GM18868 (cell line): ENCODE measurements around the gene MFSD11.
"Not testable (repeated sequence)": the region's sequence is repeated elsewhere in the genome, so short reads cannot be mapped to it uniquely, and the experiment has no call there.

Source experiments
- ATAC-seq: cut with Tn5 transposase; IDR thresholded peaks from one replicate; pipeline ENCODE4 v1.9.1; 2021; ENCODE audit warnings: mild to moderate bottlenecking, moderate library complexity; ENCODE audit not compliant: unreplicated experiment

Gene MFSD11

DNA sequence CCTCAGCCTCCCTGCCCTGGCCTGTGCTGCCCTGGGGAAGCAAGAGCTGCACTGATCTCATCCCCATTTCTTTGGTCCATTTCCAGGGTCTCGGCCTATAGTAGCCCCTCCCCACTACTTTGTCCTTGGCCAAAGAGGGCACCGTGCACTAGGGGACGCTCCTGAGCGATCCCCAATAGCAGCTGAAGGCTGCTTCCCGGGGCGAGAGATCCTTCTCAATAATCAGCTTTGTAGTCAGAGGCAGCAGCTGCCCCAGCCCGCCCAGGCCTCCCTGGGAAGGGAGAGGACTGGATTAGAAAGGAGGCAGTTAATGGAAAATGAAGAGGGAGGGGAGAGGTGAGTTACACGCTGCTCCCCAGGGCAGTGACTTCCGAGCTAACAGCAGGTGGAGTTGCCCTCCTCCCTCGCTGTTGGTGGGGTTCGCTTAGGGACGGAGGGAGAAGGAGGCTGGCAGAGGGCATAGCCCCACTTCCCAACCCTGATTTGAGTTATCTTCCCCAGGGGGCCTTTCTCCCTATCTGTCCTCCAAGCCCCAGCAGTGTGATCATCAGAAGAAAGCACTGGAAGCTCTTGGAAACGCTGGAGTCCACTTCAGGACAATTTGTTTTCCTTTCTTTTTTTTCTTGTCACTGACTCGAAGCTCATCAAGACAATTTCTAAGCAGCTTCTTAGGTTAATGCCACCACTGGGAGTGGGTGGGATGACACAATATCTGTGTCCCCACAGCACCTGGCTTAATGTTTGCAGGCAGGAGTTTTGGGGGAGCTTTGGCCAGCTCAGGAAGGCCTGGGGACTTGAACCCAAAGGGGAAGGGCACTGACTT, 29.7 kb upstream of the MFSD11 start:
- no peak for ATAC-seq

DNA sequence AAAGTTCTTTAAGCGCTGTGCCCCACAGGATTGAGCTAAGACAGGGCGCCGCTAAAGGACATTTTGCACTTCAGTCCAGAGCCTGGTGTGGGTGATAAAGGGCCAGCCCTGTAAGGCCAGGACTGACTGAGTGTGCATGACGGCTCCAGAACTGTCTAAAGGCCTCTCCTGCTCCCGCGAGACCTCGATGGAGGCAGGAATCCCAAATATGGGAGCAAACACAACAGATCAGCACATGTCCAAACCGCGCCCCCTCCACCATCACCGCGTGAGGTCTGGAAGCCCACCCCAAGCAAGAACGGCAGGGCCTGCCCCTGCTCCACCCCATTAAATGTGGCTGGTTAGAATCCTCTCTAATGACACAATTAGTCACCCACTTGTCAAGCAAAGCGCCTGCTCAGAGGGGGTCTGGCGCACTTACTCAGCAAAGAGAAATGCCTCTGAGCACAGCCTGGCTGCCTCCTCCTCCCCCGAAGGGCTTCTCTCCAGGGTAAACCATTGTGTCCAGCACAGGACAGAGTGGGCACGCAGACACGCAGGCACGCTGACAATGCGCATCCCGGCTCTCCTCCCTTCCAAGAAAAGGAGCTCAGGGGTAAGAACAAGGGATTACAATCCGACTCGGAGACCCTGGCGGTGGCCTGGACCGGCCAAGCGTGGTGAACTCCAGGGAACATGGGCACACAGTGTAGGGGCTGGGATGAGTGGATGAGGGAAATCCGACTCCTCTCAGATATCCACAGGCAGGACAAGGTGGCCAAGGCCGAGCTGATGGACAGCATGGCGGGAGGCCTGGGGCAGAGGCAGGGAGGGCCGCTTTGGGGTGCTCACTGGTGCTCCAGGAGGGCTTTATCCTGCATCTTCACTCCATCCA, 28.6 kb upstream of the MFSD11 start:
- ATAC-seq: no peak

DNA sequence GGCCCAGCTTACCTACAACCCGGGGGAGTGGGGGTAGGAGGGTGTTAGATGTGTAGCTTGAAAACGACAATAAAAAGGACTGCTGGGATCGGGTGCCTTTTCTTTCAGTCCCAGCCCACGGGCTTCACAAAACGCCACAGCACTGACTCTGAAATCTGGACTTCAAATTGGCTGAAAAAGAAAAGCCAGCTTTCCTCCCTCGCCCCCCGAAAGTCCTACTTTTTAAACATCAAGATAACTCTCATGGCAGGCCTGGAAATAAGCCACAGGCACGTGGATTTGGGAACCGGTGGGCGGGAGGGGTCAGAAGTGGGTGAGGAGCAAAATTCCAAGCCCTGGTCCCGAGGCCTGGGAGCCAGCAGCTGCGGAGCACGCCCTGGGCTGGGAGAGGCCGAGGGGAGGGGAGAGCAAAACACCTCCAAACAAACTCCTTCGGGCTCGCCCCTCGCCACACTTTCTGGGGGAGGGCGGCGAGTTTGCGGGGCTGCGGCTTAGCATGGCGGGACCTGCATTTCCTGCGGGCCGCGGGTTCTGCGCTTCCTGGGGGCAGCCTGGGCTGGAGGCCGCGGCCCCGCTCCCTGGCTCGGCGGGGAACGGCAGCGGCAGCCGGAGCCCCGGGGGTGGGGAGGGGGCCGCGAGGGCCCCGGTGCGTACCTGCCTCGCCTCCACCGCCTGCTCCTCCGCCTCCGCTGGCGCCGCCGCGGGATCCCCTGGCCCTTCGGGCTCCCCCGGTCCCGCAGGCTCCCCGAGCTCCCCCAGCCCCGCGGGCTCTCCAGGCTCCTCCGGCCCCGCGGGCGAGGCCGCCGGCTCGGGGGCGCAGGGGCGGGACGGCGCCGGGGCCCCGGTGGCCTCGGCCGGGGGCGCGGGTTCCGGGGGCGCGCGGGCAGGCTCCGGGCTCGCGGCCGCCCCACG, 27.7 kb upstream of the MFSD11 start:
- ATAC-seq: not testable (repeated sequence)

DNA sequence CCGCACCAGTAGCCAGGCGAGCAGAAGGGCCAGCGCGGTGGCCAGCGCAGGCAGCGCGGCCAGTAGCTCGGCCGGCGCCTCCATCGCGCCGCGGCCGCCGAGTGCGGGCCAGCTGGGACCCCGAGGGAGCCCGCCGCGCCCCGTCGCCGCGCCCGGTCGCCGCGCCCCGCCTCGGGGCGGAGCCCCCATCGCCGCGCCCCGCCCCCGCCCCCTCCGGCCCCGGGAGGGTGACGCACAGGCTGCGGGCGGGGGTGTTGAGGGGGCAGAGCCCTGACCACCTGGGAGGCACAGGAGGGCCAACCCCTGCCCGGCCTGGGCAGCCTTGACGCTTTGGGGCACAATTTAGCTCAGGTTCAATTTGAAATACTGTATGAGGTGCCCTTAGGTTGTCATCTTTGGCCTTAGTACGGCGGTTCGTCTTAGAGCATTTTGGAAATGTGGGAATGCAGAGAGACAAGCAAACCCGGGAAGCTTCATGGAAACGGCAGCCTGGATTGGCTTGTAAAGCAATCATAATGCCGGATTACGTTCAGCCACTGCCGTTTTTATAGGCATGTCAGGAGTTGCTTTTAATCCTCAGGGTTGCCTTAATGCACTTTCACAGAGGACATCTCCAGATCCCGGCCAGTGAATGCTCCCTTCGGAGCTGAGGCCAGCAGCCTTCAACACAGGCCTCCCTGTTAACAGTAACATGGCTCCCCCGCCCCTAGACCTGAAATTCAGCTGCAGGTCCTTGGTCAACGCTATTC, 26.9 kb upstream of the MFSD11 start, which contains the start of gene MXRA7:
TSS of gene MXRA7 (minus strand) at position 103 of the 749 bp plus-strand sequence. CDS start at position 84, 19 bp downstream.
- peak; percentile 55 for ATAC-seq

DNA sequence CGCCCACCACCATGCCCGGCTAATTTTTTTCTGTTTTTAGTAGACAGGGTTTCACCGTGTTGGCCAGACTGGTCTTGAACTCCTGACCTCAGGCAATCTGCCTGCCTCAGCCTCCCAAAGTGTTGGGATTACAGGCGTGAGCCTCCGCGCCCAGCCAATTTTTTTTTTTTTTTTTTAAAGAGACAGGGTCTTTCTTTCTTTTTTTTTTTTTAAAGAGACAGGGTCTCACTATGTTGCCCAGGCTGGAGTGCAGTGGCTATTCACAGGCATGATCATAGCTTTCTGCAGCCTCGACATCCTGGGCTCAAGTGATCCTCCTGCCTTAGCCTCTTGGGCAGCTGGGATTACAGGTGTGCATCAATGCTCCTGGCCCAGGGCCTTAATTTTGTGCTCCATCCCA, 25.6 kb upstream of the MFSD11 start:
- not testable (repeated sequence) for ATAC-seq

DNA sequence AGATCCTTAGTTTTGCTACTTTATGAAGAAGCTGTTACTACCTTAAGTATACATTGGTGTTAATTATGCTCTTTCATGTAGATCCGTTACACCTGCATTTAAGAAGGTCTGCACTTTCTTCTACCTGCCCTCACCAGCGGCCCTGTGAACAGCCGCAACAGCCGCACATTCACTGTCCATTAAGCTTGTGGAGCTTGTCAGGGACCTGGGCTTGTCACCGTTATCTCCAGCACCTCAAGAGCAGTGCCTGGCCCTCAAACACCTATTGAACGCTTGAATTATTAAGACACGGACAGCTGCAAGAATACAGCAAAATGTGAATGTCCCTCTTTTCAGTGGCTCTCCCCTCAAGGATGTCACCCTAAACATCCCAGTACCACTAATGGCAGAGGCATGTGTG, 24.2 kb upstream of the MFSD11 start:
- ATAC-seq: no peak

DNA sequence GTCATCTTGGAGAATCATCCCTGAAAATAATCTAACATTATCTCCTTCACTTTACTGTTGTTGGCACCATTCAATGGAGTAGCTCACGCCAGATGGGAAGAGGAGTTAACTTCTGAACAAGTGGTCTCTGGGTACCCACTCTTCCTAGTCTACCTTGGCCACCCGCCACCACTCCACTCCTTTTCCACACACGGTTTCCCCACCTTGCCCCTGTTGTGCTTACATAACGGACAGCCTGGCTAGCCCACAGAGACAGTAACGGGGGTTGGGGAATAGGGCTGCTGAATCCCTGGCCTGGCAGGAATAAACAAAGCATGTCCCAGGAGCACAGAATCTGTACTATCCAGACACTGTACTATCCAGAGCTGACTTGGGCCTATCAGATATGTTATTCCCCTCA, 23.6 kb upstream of the MFSD11 start:
- no peak for ATAC-seq

DNA sequence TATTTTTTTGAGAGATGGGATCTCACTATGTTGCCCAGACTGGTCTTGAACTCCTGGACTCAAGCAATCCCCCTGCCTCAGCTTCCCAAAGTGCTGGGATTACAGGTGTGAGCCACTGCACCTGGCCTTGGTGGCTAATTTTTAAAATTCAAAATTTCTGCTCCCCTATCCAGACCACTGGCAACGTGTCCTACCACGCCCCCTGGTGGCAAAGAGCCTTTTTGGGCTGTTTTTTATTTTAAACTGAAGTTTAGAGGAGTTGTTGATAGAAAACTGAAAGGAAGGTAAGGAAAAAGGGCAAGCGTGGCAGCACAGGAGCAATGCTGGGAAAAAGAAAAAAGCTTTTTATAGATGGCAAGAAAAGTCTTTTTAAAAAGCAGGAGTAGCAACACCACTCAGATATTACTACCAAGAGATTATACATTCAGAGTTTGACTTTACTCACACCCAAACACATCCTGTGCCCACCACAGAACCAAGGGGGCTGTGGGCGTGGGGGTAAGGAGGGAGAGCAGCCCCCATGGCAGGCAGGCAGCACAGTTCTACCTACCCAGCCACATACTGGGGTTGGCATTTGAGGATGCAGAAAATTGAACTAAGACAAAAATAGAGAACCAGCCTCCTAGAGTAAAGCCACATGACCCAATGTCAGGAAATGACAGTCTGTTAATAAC, 23.0 kb upstream of the MFSD11 start:
- no peak for ATAC-seq

DNA sequence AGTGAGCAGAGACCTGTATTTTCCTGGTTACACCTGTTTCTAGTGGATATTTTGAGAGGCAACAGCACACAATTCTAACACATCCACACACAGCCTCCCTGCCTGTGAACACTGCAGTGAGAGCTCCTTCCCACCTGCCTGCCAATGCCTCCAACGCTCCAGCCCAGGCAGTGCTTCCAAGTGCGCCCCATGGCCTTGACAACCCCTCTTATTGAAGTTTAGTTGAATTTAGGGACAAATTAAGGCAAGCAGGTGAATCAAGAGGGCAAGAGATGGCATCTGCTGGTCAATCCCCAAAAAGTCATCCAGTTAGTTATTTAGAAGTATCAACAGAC, 22.5 kb upstream of the MFSD11 start:
- ATAC-seq: no peak

DNA sequence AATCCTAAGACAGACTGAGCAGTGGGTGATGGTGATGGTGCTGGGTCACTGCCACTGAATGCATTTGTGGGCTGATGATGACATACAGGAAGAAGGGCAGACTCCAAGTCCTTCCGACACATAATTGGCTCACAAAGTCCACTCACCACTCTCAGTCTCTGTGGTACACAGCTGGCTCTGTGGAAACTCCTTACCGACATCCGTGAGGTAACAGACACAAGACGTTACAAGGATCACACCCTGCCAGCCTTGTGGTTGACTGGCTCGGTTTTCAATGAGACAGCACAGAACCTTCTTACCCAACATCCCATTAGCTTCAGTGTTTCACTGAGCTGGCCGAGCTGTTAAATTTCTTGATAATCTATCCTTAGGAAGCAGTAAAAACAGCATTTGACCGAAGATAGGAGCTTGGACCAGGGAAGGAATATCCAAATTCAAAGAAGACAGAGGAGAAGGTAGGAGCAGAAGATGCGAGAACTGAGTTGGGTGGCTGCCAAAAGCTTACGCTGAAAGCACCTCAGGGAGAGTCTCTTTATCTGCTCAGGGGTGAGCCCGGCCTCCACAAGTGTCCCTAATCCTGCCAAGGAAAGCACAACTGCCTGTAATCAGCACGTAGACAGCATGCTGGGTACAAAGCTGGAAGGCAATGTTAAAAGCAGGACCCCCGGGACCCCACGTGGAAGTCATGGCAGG, 21.6 kb upstream of the MFSD11 start:
- no peak for ATAC-seq

DNA sequence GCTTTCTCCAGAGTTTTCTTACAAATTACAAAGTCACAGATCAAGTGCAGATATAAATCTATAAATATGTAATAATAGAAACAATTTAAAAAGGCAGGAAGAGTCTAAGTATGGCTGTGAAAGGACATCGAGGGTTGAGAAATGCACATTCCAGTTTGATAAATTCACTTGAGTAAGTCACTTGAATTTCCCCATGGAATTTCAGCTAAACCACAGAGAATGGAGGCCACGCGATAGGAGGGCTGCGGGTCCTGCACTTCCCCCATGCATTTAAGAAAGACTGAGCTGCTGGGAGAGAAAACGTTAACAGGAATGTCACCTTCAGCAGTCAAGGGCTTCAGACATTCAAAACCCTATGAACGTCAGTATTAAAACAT, 21.1 kb upstream of the MFSD11 start:
- no peak for ATAC-seq

DNA sequence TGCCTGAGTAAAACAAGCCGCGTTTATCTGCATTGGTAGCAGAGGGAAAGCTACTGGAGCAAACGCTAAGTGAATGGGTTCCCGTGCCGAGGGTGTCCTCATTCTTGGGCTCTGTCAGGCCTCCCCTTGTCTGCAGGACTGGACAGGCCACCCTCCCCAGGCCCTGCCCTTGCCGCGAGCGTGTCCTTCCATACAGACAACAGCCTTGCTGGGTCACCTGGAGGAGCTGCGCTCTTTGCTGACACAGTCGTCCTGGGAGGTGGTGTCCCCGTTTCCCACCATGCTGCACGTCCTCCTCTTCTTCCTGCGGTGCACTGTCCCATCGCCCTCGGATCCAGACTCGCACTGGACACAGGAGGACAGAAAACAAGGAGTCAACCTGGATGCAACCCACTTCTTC, 19.4 kb upstream of the MFSD11 start:
- ATAC-seq: no peak

DNA sequence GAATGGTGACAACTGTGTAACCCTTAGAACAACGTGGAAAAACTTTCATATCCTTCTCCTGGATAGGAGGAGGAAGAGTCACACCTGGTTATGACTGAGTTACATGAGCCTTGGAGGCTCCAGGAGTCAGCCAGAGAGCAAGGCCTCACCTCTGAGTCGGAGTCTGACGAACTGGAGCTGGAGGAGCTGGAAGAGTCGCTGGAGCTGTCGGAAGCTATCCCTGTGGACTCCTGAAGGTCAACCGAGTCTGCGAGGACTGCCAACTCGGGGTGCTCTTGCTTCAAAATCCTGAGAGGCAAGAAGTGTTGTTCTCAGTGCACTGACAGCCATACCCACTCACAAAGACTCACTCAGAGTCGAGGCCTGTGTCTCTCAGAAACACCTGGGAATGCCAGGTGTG, 17.7 kb upstream of the MFSD11 start:
- ATAC-seq: no peak

DNA sequence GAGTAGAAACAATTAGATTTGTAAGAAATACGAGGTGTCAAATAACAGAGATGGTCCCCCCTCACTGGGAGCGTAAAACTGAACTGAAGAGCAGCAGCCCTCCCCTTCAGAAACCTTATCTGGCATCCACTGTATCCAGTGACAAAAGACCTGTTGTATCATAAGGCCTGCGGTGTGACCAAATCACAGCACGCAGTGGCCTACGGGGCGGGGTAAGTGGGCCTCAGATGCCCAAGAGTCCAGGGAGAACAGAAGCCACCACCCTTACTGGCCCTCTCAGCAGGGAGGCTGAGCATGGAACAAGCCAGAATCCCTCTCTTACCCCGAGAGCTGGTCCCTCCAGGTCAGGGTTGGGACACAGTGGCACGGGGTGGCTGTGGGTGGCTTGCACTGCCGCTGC, 17.0 kb upstream of the MFSD11 start:
- ATAC-seq: no peak

DNA sequence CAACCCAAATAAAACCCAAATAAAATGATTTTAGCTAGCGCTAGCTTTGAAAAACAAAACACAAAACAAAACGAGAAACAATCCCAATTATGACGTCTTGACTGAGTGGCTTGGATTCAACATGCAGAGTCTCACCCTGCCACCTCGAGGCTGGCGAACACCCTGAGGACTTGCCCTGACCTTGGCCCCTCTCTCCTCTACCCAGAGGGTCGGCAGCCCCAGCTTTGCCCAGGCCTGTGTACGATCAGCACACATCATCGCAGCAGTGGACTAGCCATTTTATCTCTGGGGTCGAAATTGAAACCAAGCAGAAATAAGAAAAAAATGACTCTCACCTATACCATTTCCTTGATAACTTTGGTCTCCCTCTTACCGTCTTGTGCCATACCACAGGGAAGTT, 16.5 kb upstream of the MFSD11 start:
- no peak for ATAC-seq

DNA sequence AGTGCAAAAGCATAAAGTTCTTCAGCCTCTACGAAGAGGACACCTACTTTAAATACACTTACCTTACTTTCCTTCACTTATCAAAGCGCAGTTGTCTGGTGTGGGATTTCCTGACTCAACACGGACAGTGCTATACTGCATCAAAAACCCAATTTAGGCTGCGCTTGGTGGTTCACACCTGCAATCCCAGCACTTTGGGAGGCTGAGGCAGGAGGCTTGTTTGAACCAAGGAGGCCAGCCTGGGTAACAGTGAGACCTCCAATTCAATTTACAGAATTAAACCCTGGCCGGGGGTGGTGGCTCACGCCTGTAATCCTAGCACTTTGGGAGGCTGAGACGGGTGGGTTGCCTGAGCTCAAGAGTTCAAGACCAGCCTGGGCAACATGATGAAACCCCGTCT, 15.6 kb upstream of the MFSD11 start:
- no peak for ATAC-seq

DNA sequence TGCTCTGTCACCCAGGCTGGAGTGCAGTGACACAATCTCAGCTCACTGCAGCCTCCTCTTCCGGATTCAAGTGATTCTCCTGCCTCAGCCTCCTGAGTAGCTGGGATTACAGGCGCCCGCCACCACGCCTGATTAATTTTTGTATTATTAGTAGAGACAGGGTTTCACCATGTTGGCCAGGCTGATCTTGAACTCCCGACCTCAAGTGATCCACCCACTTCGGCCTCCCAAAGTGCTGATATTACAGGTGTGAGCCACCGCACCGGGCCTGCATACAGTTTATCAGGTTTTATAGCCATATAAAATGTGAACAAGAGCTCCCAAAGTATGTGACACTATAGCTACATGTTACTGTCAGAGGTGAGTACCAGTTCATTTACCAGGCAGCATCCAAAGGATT, 14.9 kb upstream of the MFSD11 start:
- not testable (repeated sequence) for ATAC-seq

DNA sequence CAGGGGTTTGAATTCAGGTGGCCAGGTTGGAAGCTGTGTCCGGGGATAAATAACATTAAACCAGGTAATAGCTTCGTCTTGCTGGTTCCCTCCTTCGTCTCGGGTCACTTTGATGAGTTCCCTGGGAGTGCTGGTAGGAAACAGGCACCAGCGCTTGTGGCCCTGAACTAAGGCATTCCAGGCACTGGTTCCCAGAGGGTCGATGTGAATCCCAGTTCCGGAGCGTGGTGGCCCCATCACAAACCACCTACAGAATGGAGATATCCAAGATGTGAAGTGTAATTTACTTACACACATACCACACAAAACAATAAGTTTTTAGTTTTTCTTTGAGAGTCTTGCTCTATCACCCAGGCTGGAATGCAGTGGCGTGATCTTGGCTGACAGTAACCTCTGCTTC, 14.1 kb upstream of the MFSD11 start:
- ATAC-seq: no peak

DNA sequence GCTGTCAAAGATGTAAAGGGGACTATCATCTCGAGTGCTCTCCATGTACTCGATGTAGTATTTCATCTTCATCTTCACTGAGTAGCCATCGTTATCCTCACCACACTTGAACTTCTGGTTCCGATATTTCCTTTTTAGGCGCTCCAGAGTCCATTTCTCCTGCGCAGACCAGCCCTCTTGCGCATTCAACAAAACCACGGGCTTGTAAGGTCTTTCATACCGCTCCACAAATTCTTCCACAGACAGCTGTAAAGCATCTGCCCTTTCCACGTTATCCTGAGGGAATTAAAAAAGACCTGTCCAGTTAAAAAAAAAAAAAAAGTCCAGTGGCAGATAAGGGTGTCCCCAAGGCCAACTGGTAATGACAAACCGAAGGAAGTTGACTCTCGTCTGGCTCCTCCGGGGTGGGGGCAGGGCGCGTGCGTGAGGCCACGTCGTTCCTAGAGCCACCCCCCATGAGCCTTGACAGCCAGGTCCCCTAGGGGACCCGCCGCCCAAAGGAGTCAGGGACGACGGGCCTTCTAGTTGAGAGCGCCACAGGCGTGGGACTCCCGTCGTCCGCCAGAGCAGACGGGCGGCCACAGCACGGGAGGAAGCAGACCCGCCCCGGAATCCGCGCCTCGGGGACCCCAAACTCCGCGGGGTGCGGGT, 12.2 kb upstream of the MFSD11 start:
- peak; percentile 12 for ATAC-seq
